Fibroblast of lung (primary cell): ENCODE data around the gene ECEL1. TPM values are rescaled to one million over a fixed set of nuclear protein-coding genes. Genes with fewer than 3 reads are reported as not detected.

Experiments
- DNase-seq, 2 donors: peaks; one replicate each; pipeline versions ENCODE4 v3.0.0 to v3.0.0-alpha.2; 2010; ENCODE audit warnings: low read depth in 2 of 2
- H2AFZ ChIP-seq: 2 replicates; pipeline ENCODE4 v1.5.1; 2012; ENCODE audit warnings: low read length, control low read depth, inconsistent platforms
- H3K27ac ChIP-seq: 2 replicates; pipeline ENCODE4 v1.5.1; 2011; ENCODE audit warnings: low read length, control low read depth; ENCODE audit not compliant: insufficient read depth
- H3K27me3 ChIP-seq: 2 replicates; pipeline ENCODE4 v1.5.1; 2011; ENCODE audit warnings: mild to moderate bottlenecking, low read length; ENCODE audit not compliant: control insufficient read depth, insufficient read depth
- H3K36me3 ChIP-seq: 2 replicates; pipeline ENCODE4 v1.5.1; 2011; ENCODE audit warnings: low read length; ENCODE audit not compliant: control insufficient read depth, insufficient read depth
- H3K4me1 ChIP-seq: 2 replicates; pipeline ENCODE4 v1.5.1; 2011; ENCODE audit warnings: low read length; ENCODE audit not compliant: control insufficient read depth, insufficient read depth; ENCODE audit errors: extremely low read depth
- H3K4me2 ChIP-seq: 2 replicates; pipeline ENCODE4 v1.5.1; 2011; ENCODE audit warnings: low read length, control low read depth; ENCODE audit not compliant: insufficient read depth; ENCODE audit errors: extremely low read depth
- H3K4me3 ChIP-seq, 4 experiments: fragments of 200-600 bp in 1 of 4; sonication (generic) in 1 of 4; replicated peaks in 1 of 4; 2 replicates each; pipeline ENCODE4 v1.5.1; 2011 to 2016; ENCODE audit warnings: low read length in 4 of 4, low read depth in 3 of 4, mild to moderate bottlenecking in 3 of 4, control low read depth in 2 of 4, inconsistent platforms in 1 of 4, mixed read lengths in 1 of 4; ENCODE audit not compliant: insufficient read depth in 1 of 4; ENCODE audit errors: control extremely low read depth in 1 of 4
- H3K79me2 ChIP-seq: 2 replicates; pipeline ENCODE4 v1.5.1; 2012; ENCODE audit warnings: mild to moderate bottlenecking, low read length, inconsistent platforms; ENCODE audit not compliant: control insufficient read depth, insufficient read depth
- H3K9ac ChIP-seq: 2 replicates; pipeline ENCODE4 v1.5.1; 2011; ENCODE audit warnings: mild to moderate bottlenecking, low read length, control low read depth; ENCODE audit not compliant: insufficient read depth
- H3K9me3 ChIP-seq: 2 replicates; pipeline ENCODE4 v1.5.1; 2012; ENCODE audit warnings: low read depth, low read length; ENCODE audit not compliant: control insufficient read depth, insufficient read depth
- H4K20me1 ChIP-seq: 2 replicates; pipeline ENCODE4 v1.5.1; 2011; ENCODE audit warnings: low read length; ENCODE audit not compliant: control insufficient read depth, insufficient read depth; ENCODE audit errors: extremely low read depth
- CTCF ChIP-seq, 2 donors: IDR thresholded peaks in 1 of 2; conservative IDR thresholded peaks in 1 of 2; 1 replicate in 1 of 2; 2 replicates in 1 of 2; pipeline ENCODE4 v1.5.1; 2011 to 2012; ENCODE audit warnings: low read length in 2 of 2, control low read depth in 1 of 2, inconsistent platforms in 1 of 2, low read depth in 1 of 2, mild to moderate bottlenecking in 1 of 2
- EZH2 ChIP-seq: IDR thresholded peaks from 2 replicates; pipeline ENCODE4 v1.5.1; 2012; ENCODE audit warnings: low read length, control low read depth, mild to moderate bottlenecking; ENCODE audit errors: missing control alignments
- polyA plus RNA-seq, 2 donors: library from polyadenylated mRNA; depleted of rRNA in 1 of 2; stranded (reverse) in 1 of 2; unstranded in 1 of 2; fragments of >200 nt; gene quantifications; 2 replicates each; pipeline ENCODE4 v1.2.1, GENCODE V29; 2011 to 2012; ENCODE audit warnings: missing spikeins in 1 of 2
- total RNA-seq: library from RNA; depleted of rRNA; stranded (reverse); fragments of >200 nt; gene quantifications from 2 replicates; pipeline ENCODE4 v1.2.1, GENCODE V29; 2014

Gene ECEL1
- total and polyA plus RNA-seq, 2 donors (not counting 1 experiment from before 2014, with no cell fraction given), result not detected

- Histone ChIP-seq H3K36me3 (no peaks in the 10 kb centered on the region), H3K27ac (no peak overlapping the region), H3K9me3 (no peaks in the 10 kb centered on the region), H3K4me2 (no peak overlapping the region), H3K9ac (no peak overlapping the region), H3K79me2 (no peaks in the 10 kb centered on the region), H3K4me1 (no peaks in the 10 kb centered on the region), H2AFZ (no peak overlapping the region), H4K20me1 (no peaks in the 10 kb centered on the region), H3K4me3 (no peak overlapping the region), H3K27me3 (peaks cover 21% of the 10 kb centered on the region)
- TF ChIP-seq CTCF (conservative IDR thresholded peaks at IDR 0.05 in 1 of 2, IDR thresholded peaks at IDR 0.05 in 1 of 2; ENCODE audit: low read depth in 1 of 2, low read length in 2 of 2) (no peak), EZH2 (no peak)
- no peak for DNase-seq
These were observed 18.2 kb upstream of the ECEL1 start for GRCh38 chr2:232505856-232506255.

GRCh38 chr2:232504438-232504837, 16.8 kb upstream of the ECEL1 start:
- TF ChIP-seq EZH2 (no peak), CTCF (conservative IDR thresholded peaks at IDR 0.05 in 1 of 2, IDR thresholded peaks at IDR 0.05 in 1 of 2; ENCODE audit: low read depth in 1 of 2, low read length in 2 of 2) (no peak)
- no peaks in the 10 kb centered on the region for H3K79me2 ChIP-seq
- H3K4me1 ChIP-seq, result no peaks in the 10 kb centered on the region
- no peak overlapping the region for H3K27ac ChIP-seq
- H2AFZ ChIP-seq, result no peak overlapping the region
- DNase-seq, result no peak
- peaks cover 21% of the 10 kb centered on the region for H3K27me3 ChIP-seq
- no peaks in the 10 kb centered on the region for H3K36me3 ChIP-seq
- no peaks in the 10 kb centered on the region for H4K20me1 ChIP-seq
- H3K4me3 ChIP-seq, result no peak overlapping the region
- H3K4me2 ChIP-seq, result no peak overlapping the region
- no peak overlapping the region for H3K9ac ChIP-seq
- H3K9me3 ChIP-seq, result no peaks in the 10 kb centered on the region

- Histone ChIP-seq H3K27ac (no peak overlapping the region), H3K4me2 (no peak overlapping the region), H3K36me3 (no peaks in the 10 kb centered on the region), H4K20me1 (no peaks in the 10 kb centered on the region), H3K4me1 (no peaks in the 10 kb centered on the region), H3K27me3 (peaks cover 21% of the 10 kb centered on the region), H3K9ac (no peak overlapping the region), H3K4me3 (no peak overlapping the region), H3K79me2 (no peaks in the 10 kb centered on the region), H3K9me3 (no peaks in the 10 kb centered on the region), H2AFZ (no peak overlapping the region)
- DNase-seq, result no peak
- TF ChIP-seq EZH2 (peak; percentile 17), CTCF (conservative IDR thresholded peaks at IDR 0.05 in 1 of 2, IDR thresholded peaks at IDR 0.05 in 1 of 2; ENCODE audit: low read depth in 1 of 2, low read length in 2 of 2) (no peak)
These were observed 16.2 kb upstream of the ECEL1 start for GRCh38 chr2:232503809-232504323.
